Stomach smooth muscle (tissue), 2 donors: ENCODE results near the gene RIMBP2.

ENCODE experiments used
- H3K27ac ChIP-seq: one replicate; pipeline ENCODE4 v1.7.0; 2013; ENCODE audit warnings: mild to moderate bottlenecking, low read length, inconsistent platforms
- H3K27me3 ChIP-seq, 2 donors: one replicate each; pipeline ENCODE4 v1.7.0; 2013; ENCODE audit warnings: low read length in 2 of 2; ENCODE audit not compliant: insufficient read depth in 2 of 2, control insufficient read depth in 1 of 2
- H3K36me3 ChIP-seq, 2 donors: one replicate each; pipeline ENCODE4 v1.7.0; 2013; ENCODE audit warnings: low read length in 2 of 2; ENCODE audit not compliant: control insufficient read depth in 2 of 2, insufficient read depth in 2 of 2
- H3K4me1 ChIP-seq: one replicate; pipeline ENCODE4 v1.7.0; 2013; ENCODE audit warnings: low read length; ENCODE audit not compliant: control insufficient read depth, insufficient read depth
- H3K4me3 ChIP-seq, 2 donors: one replicate each; pipeline ENCODE4 v1.7.0; 2013; ENCODE audit warnings: low read length in 2 of 2
- H3K9ac ChIP-seq, 2 donors: one replicate each; pipeline ENCODE4 v1.7.0; 2013; ENCODE audit warnings: low read length in 2 of 2, mild to moderate bottlenecking in 1 of 2
- H3K9me3 ChIP-seq, 2 donors: one replicate each; pipeline ENCODE4 v1.7.0; 2013; ENCODE audit warnings: low read length in 2 of 2; ENCODE audit not compliant: control insufficient read depth in 2 of 2
- donor health status: healthy.
- donor health status: Pancreatic carcinoma.

The RIMBP2 gene

GRCh38 chr12:130485291-130486145 is 230.6 kb downstream of the RIMBP2 start:
- Histone ChIP-seq H3K4me3 (no peak overlapping the region), H3K27me3 (peaks cover 2 to 5% of the 10 kb centered on the region in 2 donors), H3K4me1 (no peaks in the 10 kb centered on the region), H3K27ac (no peak overlapping the region), H3K36me3 (no peaks in the 10 kb centered on the region), H3K9me3 (no peaks in the 10 kb centered on the region), H3K9ac (no peak overlapping the region)

DNA sequence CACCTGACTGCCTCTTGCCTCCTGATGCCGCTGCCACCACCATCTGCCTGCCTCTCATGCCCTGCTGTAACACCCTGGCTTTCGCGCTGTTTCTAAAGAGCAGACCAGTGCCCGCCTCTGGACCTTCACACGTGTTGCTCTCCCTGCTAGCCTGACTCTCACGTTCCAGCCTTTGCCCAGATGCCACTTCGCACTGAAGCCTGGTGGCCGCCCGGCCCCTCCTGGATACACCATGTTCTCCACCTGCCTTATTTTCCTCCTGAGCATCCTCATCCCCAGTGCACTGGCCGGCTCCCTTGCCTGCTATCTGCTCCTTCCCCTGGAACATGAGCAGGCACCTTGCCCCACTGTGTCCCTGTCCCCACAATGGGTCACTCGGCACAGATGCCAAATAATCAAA is 231.9 kb downstream of the RIMBP2 start:
- peaks cover 2% of the 10 kb centered on the region in 2 donors for H3K27me3 ChIP-seq
- H3K4me3 ChIP-seq = no peak overlapping the region
- no peak overlapping the region for H3K27ac ChIP-seq
- H3K9ac ChIP-seq = no peak overlapping the region
- no peaks in the 10 kb centered on the region for H3K9me3 ChIP-seq
- H3K4me1 ChIP-seq = no peaks in the 10 kb centered on the region
- no peaks in the 10 kb centered on the region for H3K36me3 ChIP-seq

- Histone ChIP-seq H3K4me1 (no peaks in the 10 kb centered on the region), H3K27ac (no peak overlapping the region)
Observed at GRCh38 chr12:130483616-130484180, 232.4 kb downstream of the RIMBP2 start.

GRCh38 chr12:130482448-130482847 is 233.7 kb downstream of the RIMBP2 start:
- H3K9me3 ChIP-seq = no peaks in the 10 kb centered on the region
- no peaks in the 10 kb centered on the region for H3K4me1 ChIP-seq
- no peaks in the 10 kb centered on the region for H3K36me3 ChIP-seq
- no peak overlapping the region for H3K27ac ChIP-seq
- H3K27me3 ChIP-seq = peaks cover 2% of the 10 kb centered on the region in 2 donors
- no peak overlapping the region for H3K9ac ChIP-seq
- no peak overlapping the region for H3K4me3 ChIP-seq

More at GRCh38 chr12:130483616-130484180, 232.4 kb downstream of the RIMBP2 start:
- H3K4me3 ChIP-seq = no peak overlapping the region
- no peaks in the 10 kb centered on the region for H3K36me3 ChIP-seq
- H3K9ac ChIP-seq = no peak overlapping the region
- peaks cover 2% of the 10 kb centered on the region in 2 donors for H3K27me3 ChIP-seq
- no peaks in the 10 kb centered on the region for H3K9me3 ChIP-seq

DNA sequence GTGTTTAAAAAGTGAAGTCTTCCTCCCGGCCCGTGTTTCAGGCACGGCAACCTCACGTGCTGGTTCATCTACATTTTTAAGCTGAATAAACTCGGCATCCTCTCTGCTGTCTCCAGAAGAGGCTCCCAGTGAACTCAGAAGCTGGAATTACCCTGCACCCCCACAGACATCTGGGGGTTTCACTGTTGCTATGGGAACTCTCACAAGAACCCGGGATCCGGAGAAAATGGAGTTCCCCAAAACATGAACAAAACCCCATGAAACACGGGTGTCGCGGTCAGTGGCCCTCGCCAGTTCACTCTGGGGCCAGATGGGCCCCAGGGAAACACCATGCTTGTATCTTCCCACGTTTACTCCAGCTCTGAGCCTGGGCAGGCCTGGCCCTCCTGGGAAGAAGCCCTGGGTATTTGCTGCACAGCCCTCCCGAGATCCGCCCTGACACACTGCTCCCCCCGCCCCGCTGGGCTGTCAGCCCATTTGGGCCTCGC is 234.7 kb downstream of the RIMBP2 start:
- Histone ChIP-seq H3K36me3 (no peaks in the 10 kb centered on the region), H3K4me1 (no peaks in the 10 kb centered on the region), H3K4me3 (no peak overlapping the region), H3K9ac (no peak overlapping the region), H3K27me3 (peaks cover 2% of the 10 kb centered on the region in 2 donors), H3K9me3 (no peaks in the 10 kb centered on the region), H3K27ac (no peak overlapping the region)

DNA sequence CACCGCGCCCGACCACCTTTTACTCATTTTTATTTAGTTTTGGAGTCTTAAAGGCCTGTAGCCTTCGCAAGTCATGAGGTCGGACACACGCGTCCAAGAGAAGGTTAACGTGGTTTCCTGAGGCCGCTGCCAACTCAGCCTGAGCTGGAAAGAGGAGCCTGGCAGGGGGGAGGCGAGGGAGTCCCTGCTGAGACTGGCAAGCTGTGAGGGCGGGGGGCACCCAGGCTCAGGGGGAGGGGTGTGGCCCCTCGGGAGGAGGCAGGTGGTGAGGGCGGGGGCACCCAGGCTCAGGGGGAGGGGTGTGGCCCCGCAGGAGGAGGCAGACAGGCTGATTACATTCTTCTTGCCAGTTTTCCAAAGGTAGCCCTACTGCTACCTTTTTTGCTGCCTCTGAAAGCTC is 235.2 kb downstream of the RIMBP2 start:
- H3K9ac ChIP-seq = no peak overlapping the region
- H3K4me3 ChIP-seq = no peak overlapping the region
- H3K9me3 ChIP-seq = no peaks in the 10 kb centered on the region
- no peaks in the 10 kb centered on the region for H3K4me1 ChIP-seq
- H3K27me3 ChIP-seq = peaks cover 2% of the 10 kb centered on the region in 2 donors
- H3K36me3 ChIP-seq = no peaks in the 10 kb centered on the region
- H3K27ac ChIP-seq = no peak overlapping the region

- Histone ChIP-seq H3K9ac (no peak overlapping the region), H3K27me3 (peaks cover 2 to 3% of the 10 kb centered on the region in 2 donors), H3K9me3 (no peaks in the 10 kb centered on the region), H3K4me3 (no peak overlapping the region), H3K27ac (no peak overlapping the region), H3K4me1 (no peaks in the 10 kb centered on the region), H3K36me3 (no peaks in the 10 kb centered on the region)
Observed at GRCh38 chr12:130480231-130480630, 235.9 kb downstream of the RIMBP2 start.

DNA sequence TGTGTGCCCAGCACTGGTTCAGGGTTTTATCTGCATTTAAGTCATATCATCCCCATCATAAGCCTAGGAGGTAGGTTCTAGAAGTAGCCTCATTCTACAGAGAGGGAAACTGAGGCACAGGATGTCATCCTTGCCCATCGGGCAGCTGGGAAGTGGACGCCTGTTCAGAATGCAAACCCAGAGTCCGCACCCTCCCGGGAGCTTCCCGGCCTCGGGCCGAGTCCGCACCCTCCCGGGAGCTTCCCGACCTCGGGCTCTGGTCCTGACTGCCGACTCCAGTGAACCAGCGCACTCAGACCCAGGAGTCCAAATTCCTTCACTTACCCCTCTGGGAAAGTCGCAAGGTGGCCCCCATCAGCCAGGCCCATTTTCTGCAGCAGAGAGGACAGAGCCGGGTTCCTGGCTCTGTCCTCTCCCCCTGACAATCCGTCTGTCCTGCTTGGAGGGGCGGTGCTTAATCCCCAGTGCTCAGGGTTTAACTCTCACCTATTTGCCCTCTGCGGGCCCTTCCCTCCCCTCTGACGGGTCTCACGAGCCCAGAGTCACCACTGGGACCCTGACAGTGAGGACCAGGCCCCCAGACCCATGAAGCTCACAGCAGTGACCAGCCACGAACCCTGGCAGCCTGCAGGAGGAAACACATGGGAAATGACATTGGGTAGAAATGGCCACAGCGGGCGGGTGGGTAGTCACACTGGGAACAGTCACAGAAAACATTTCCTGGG is 236.5 kb downstream of the RIMBP2 start:
- Histone ChIP-seq H3K9me3 (no peaks in the 10 kb centered on the region), H3K27me3 (peaks cover 2% of the 10 kb centered on the region in 2 donors), H3K4me3 (no peak overlapping the region), H3K27ac (no peak overlapping the region), H3K9ac (no peak overlapping the region), H3K4me1 (no peaks in the 10 kb centered on the region), H3K36me3 (no peaks in the 10 kb centered on the region)

GRCh38 chr12:130478786-130479185 is 237.3 kb downstream of the RIMBP2 start:
- no peaks in the 10 kb centered on the region for H3K9me3 ChIP-seq
- H3K36me3 ChIP-seq = no peaks in the 10 kb centered on the region
- H3K9ac ChIP-seq = no peak overlapping the region
- H3K4me3 ChIP-seq = no peak overlapping the region
- no peaks in the 10 kb centered on the region for H3K4me1 ChIP-seq
- H3K27me3 ChIP-seq = peaks cover 2% of the 10 kb centered on the region in 2 donors
- no peak overlapping the region for H3K27ac ChIP-seq

GRCh38 chr12:130477701-130478100 is 238.4 kb downstream of the RIMBP2 start:
- H3K4me1 ChIP-seq = no peaks in the 10 kb centered on the region
- H3K27ac ChIP-seq = no peak overlapping the region
- H3K4me3 ChIP-seq = no peak overlapping the region
- H3K9ac ChIP-seq = no peak overlapping the region
- H3K9me3 ChIP-seq = no peaks in the 10 kb centered on the region
- H3K36me3 ChIP-seq = no peaks in the 10 kb centered on the region
- peaks cover 2% of the 10 kb centered on the region in 2 donors for H3K27me3 ChIP-seq
